ENCODE measurements around the gene TNP1.

TNP1 gene

DNA sequence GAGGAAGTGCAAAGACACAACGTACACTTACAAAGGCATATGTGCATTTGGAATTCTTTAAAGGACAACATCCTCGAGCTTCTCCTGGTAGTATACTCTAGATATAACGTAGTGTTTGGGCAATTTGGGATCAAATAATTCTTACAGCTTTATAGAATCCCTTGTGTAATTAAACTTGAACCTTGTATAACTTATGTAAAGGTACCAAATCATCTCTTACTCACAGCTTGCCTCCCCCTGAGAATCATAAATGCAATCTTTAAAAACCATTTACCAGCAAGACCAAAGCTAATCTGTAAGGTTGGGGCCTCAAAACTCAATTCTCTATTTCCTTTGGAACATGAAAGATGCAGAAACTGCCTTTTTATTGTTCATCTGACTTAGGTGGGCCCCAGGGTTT lies 12.2 kb upstream of the TNP1 start:
- DNase-seq (ENCODE audit: extremely low spot score), result no peak
- CTCF ChIA-PET, result no interaction called here
- TF ChIP-seq TARDBP (IDR thresholded peaks at IDR 0.05) (no peak), BHLHE40 (IDR thresholded peaks at IDR 0.05; ENCODE audit: borderline replicate concordance) (no peak), HDGF (IDR thresholded peaks at IDR 0.05; ENCODE audit: borderline replicate concordance) (no peak), ZNF384 (IDR thresholded peaks at IDR 0.05) (no peak), FOXK2 (IDR thresholded peaks at IDR 0.05) (no peak), SUZ12 (IDR thresholded peaks at IDR 0.05) (no peak), ELF4 (IDR thresholded peaks at IDR 0.05) (no peak), CTBP1 (IDR thresholded peaks at IDR 0.05; ENCODE audit: borderline replicate concordance) (no peak), FOXM1 (IDR thresholded peaks at IDR 0.05; ENCODE audit: borderline replicate concordance) (no peak), NFRKB (IDR thresholded peaks at IDR 0.05) (no peak), FOXA1 (IDR thresholded peaks at IDR 0.05) (no peak), PKNOX1 (IDR thresholded peaks at IDR 0.05) (no peak), SP1 (IDR thresholded peaks at IDR 0.05) (no peak), LEF1 (IDR thresholded peaks at IDR 0.05; ENCODE audit: borderline replicate concordance) (no peak), ARNT (IDR thresholded peaks at IDR 0.05) (no peak)
- POLR2A ChIA-PET, result no interaction called here

DNA sequence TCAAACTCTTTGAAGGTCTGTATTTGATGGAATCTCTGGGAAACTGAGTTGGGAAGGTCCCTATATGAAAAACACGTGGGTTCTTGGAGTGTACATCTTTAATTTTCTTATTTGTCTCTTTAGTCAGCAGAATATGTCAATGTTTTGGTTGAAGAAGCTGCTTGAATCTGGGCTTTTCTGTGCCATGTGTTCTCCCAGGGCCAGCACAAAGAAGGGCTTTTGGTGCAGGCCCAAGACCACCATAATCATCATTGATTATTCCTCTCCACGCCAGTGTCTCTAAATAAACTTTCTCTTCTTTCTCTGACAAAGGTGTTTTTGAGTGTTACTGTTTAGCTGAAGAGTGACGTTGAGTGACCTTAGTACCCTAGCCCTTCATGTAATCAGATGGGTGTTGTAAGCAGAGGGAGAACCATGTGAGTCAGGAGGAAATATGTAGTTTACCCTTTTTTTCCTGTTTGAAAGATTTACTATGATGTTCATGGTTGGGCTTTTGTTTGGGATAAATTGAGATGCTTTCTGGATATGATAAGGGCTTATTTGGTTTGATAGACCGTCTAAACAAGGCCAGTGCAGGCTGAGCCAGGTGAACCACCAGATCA lies 11.6 kb upstream of the TNP1 start:
- POLR2A ChIA-PET, result no interaction called here
- CTCF ChIA-PET, result no interaction called here
- TF ChIP-seq ZNF384 (IDR thresholded peaks at IDR 0.05) (no peak), SP1 (IDR thresholded peaks at IDR 0.05) (no peak), CTBP1 (IDR thresholded peaks at IDR 0.05; ENCODE audit: borderline replicate concordance) (no peak), FOXM1 (IDR thresholded peaks at IDR 0.05; ENCODE audit: borderline replicate concordance) (no peak), BHLHE40 (IDR thresholded peaks at IDR 0.05; ENCODE audit: borderline replicate concordance) (no peak), ARNT (IDR thresholded peaks at IDR 0.05) (no peak), HDGF (IDR thresholded peaks at IDR 0.05; ENCODE audit: borderline replicate concordance) (no peak), SUZ12 (IDR thresholded peaks at IDR 0.05) (no peak), FOXK2 (IDR thresholded peaks at IDR 0.05) (no peak), ELF4 (IDR thresholded peaks at IDR 0.05) (no peak), L3MBTL2 (conservative IDR thresholded peaks at IDR 0.05) (no peak), PKNOX1 (IDR thresholded peaks at IDR 0.05) (no peak)
- no peak for DNase-seq (ENCODE audit: extremely low spot score)

GRCh38 chr2:216870508-216871332 lies 10.9 kb upstream of the TNP1 start:
- DNase-seq (ENCODE audit: extremely low spot score), result no peak
- ChIA-PET CTCF (no interaction called here), POLR2A (no interaction called here)
- no peak for TF ChIP-seq L3MBTL2 (conservative IDR thresholded peaks at IDR 0.05)
- no peak for TF ChIP-seq ELF4 (IDR thresholded peaks at IDR 0.05)
- no peak for TF ChIP-seq FOXA1 (IDR thresholded peaks at IDR 0.05)
- no peak for TF ChIP-seq FOXK2 (IDR thresholded peaks at IDR 0.05)
- TF ChIP-seq LEF1 (IDR thresholded peaks at IDR 0.05; ENCODE audit: borderline replicate concordance), result no peak

DNA sequence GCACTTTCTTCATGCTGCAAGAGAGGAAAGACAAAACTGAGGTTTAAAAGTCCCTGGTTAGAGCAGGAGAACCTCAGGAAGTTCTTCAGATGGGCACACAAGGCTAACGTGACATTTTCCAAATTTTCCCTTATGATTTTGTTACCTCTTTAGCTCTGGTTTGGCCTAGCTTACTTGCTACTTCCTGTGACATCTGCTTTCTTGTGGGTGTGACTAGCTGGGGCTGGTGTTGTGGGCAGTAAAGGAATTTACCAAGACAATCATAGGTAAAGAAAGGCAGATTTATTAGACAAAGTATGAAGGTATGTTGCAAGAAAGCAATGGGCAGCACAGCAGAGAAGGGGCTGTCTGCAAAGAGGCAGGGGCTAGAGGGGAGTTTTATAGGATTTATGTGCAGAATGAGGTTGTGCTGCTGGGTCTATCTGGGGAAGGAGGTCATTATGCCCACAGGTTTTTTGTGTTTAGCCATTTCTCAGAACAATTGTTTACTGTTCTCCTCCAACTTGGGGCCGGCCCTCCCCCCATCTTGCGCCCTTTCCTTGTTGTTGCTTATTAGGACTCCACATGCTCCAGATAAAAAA lies 6.7 kb upstream of the TNP1 start:
- CTCF ChIA-PET, result no interaction called here
- POLR2A ChIA-PET, result no interaction called here

GRCh38 chr2:216865658-216866057 lies 5.8 kb upstream of the TNP1 start:
- no peak for DNase-seq (ENCODE audit: extremely low spot score)
- ChIA-PET CTCF (no interaction called here), POLR2A (no interaction called here)
- TF ChIP-seq BHLHE40 (IDR thresholded peaks at IDR 0.05; ENCODE audit: borderline replicate concordance) (no peak), LEF1 (IDR thresholded peaks at IDR 0.05; ENCODE audit: borderline replicate concordance) (no peak)

More for the DNA sequence above, 6.7 kb upstream of the TNP1 start:
- TF ChIP-seq SUZ12 (IDR thresholded peaks at IDR 0.05), result no peak
- DNase-seq (ENCODE audit: extremely low spot score), result no peak

- CTCF ChIA-PET, result no interaction called here
- POLR2A ChIA-PET, result no interaction called here
- TF ChIP-seq ZNF384 (IDR thresholded peaks at IDR 0.05) (no peak), ARNT (IDR thresholded peaks at IDR 0.05) (no peak), TARDBP (IDR thresholded peaks at IDR 0.05) (no peak), ELF4 (IDR thresholded peaks at IDR 0.05) (no peak), L3MBTL2 (conservative IDR thresholded peaks at IDR 0.05) (no peak), CTBP1 (IDR thresholded peaks at IDR 0.05; ENCODE audit: borderline replicate concordance) (no peak), FOXK2 (IDR thresholded peaks at IDR 0.05) (no peak), NFRKB (IDR thresholded peaks at IDR 0.05) (no peak), PKNOX1 (IDR thresholded peaks at IDR 0.05) (no peak), SP1 (IDR thresholded peaks at IDR 0.05) (no peak), FOXA1 (IDR thresholded peaks at IDR 0.05) (no peak), HDGF (IDR thresholded peaks at IDR 0.05; ENCODE audit: borderline replicate concordance) (no peak), SUZ12 (IDR thresholded peaks at IDR 0.05) (no peak), BHLHE40 (IDR thresholded peaks at IDR 0.05; ENCODE audit: borderline replicate concordance) (no peak), FOXM1 (IDR thresholded peaks at IDR 0.05; ENCODE audit: borderline replicate concordance) (no peak), LEF1 (IDR thresholded peaks at IDR 0.05; ENCODE audit: borderline replicate concordance) (no peak)
- DNase-seq (ENCODE audit: extremely low spot score), result no peak
These were observed 4.1 kb upstream of the TNP1 start for GRCh38 chr2:216863946-216864345.
